OCI-LY1 (cell line): Measurements from ENCODE around the gene CCDC14.

ENCODE experiments used
- EZH2 ChIP-seq: fragments of 200-600 bp; sonication (generic), shearing (Covaris generic); IDR thresholded peaks from 2 replicates; pipeline ENCODE4 v1.8.0; 2017; ENCODE audit warnings: borderline replicate concordance, mixed run types, mild to moderate bottlenecking, antibody characterized with exemption, low read length, moderate library complexity, mixed read lengths
- TF ChIP-seq, protein P1 (sequence below): fragments of 200-600 bp; sonication (generic), shearing (Covaris generic); IDR thresholded peaks from 2 replicates; pipeline ENCODE4 v1.5.1; 2017; ENCODE audit warnings: mild to moderate bottlenecking, antibody characterized with exemption, low read length, moderate library complexity, mixed read lengths

DNA sequence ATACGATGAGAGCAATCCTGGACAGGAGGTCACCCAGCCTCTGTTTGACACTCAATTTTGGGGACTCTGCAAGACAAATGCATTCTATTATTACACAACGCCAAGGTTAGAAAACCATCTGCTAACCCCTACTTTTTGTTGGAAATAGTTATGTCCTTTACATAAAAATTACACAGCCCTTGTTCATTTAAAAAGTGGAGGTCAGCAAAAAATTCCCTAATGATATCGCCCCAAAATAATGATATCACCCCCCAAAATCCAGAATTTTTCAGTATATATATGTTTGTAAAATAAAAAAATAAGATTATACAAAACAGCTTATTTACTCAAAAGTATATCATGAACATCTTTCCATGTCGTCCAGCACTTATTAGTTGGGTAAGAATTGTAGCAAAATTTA lies 19.5 kb upstream of the CCDC14 start:
- TF ChIP-seq, protein P1, sequence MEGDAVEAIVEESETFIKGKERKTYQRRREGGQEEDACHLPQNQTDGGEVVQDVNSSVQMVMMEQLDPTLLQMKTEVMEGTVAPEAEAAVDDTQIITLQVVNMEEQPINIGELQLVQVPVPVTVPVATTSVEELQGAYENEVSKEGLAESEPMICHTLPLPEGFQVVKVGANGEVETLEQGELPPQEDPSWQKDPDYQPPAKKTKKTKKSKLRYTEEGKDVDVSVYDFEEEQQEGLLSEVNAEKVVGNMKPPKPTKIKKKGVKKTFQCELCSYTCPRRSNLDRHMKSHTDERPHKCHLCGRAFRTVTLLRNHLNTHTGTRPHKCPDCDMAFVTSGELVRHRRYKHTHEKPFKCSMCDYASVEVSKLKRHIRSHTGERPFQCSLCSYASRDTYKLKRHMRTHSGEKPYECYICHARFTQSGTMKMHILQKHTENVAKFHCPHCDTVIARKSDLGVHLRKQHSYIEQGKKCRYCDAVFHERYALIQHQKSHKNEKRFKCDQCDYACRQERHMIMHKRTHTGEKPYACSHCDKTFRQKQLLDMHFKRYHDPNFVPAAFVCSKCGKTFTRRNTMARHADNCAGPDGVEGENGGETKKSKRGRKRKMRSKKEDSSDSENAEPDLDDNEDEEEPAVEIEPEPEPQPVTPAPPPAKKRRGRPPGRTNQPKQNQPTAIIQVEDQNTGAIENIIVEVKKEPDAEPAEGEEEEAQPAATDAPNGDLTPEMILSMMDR = no peak
- no peak for TF ChIP-seq EZH2
